Measurements from ENCODE around the gene USF1. TPM values are rescaled to one million over a fixed set of nuclear protein-coding genes. Genes with fewer than 3 reads are reported as not detected.
"Not testable (repeated sequence)": the region's sequence is repeated elsewhere in the genome, so short reads cannot be mapped to it uniquely, and the experiment has no call there.

The USF1 gene
- total RNA-seq, 1 experiment from 2014 or later, result 57.9 TPM

- Histone ChIP-seq H3K27me3 (replicated peaks; ENCODE audit: insufficient read depth, low read depth, low read length, poor library complexity) (no peaks in the 10 kb centered on the region), H3K27ac (ENCODE audit: low read depth, low read length, poor library complexity, severe bottlenecking) (no peak overlapping the region), H3K4me3 (ENCODE audit: low read depth, low read length, poor library complexity, severe bottlenecking) (no peak overlapping the region), H3K36me3 (ENCODE audit: insufficient read depth, low read length, poor library complexity, severe bottlenecking) (no peaks in the 10 kb centered on the region), H3K9me3 (ENCODE audit: low read depth, low read length, poor library complexity, severe bottlenecking) (no peaks in the 10 kb centered on the region), H3K4me1 (ENCODE audit: insufficient read depth, low read length, poor library complexity, severe bottlenecking) (no peaks in the 10 kb centered on the region)
- POLR2A ChIA-PET (ENCODE audit: low non-redundant PET), result interaction anchor here (0.7 kb wide), 1 partner anchor 22 kb away, joined by 21 read pairs; no protein-coding TSS in a partner anchor
- CTCF ChIA-PET, result interaction anchor here (0.7 kb wide), 1 partner anchor 164 kb away, joined by 5 read pairs; no protein-coding TSS in a partner anchor
- TF ChIP-seq, protein P1, sequence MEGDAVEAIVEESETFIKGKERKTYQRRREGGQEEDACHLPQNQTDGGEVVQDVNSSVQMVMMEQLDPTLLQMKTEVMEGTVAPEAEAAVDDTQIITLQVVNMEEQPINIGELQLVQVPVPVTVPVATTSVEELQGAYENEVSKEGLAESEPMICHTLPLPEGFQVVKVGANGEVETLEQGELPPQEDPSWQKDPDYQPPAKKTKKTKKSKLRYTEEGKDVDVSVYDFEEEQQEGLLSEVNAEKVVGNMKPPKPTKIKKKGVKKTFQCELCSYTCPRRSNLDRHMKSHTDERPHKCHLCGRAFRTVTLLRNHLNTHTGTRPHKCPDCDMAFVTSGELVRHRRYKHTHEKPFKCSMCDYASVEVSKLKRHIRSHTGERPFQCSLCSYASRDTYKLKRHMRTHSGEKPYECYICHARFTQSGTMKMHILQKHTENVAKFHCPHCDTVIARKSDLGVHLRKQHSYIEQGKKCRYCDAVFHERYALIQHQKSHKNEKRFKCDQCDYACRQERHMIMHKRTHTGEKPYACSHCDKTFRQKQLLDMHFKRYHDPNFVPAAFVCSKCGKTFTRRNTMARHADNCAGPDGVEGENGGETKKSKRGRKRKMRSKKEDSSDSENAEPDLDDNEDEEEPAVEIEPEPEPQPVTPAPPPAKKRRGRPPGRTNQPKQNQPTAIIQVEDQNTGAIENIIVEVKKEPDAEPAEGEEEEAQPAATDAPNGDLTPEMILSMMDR (conservative IDR thresholded peaks at IDR 0.05; ENCODE audit: low read depth, low read length), result no peak
- TF ChIP-seq EZH2 (IDR thresholded peaks at IDR 0.05; ENCODE audit: borderline replicate concordance, low read depth, low read length, poor library complexity, severe bottlenecking), result no peak
- DNase-seq (ENCODE audit: low spot score), result no peak
- BruUV-seq (replicated peaks), result no TSS peak
- intact Hi-C loops (cut with micrococcal nuclease; ENCODE audit: unreplicated experiment), result no loop called here
Measured at GRCh38 chr1:161033751-161034150, 12.0 kb downstream of the USF1 start.

GRCh38 chr1:161032409-161032808 is 13.4 kb downstream of the USF1 start:
- no TSS peak for BruUV-seq (replicated peaks)

GRCh38 chr1:161031874-161032273 is 13.9 kb downstream of the USF1 start:
- BruUV-seq (replicated peaks), result no TSS peak
- intact Hi-C loops (cut with micrococcal nuclease; ENCODE audit: unreplicated experiment), result no loop called here

More at GRCh38 chr1:161032409-161032808, 13.4 kb downstream of the USF1 start:
- TF ChIP-seq EZH2 (IDR thresholded peaks at IDR 0.05; ENCODE audit: borderline replicate concordance, low read depth, low read length, poor library complexity, severe bottlenecking), result no peak
- TF ChIP-seq, protein P1 (conservative IDR thresholded peaks at IDR 0.05; ENCODE audit: low read depth, low read length), result no peak
- Histone ChIP-seq H3K4me1 (ENCODE audit: insufficient read depth, low read length, poor library complexity, severe bottlenecking) (no peaks in the 10 kb centered on the region), H3K27ac (ENCODE audit: low read depth, low read length, poor library complexity, severe bottlenecking) (no peak overlapping the region), H3K4me3 (ENCODE audit: low read depth, low read length, poor library complexity, severe bottlenecking) (no peak overlapping the region), H3K9me3 (ENCODE audit: low read depth, low read length, poor library complexity, severe bottlenecking) (no peaks in the 10 kb centered on the region), H3K27me3 (replicated peaks; ENCODE audit: insufficient read depth, low read depth, low read length, poor library complexity) (no peaks in the 10 kb centered on the region), H3K36me3 (ENCODE audit: insufficient read depth, low read length, poor library complexity, severe bottlenecking) (no peaks in the 10 kb centered on the region)
- no peak for DNase-seq (ENCODE audit: low spot score)
- intact Hi-C loops (cut with micrococcal nuclease; ENCODE audit: unreplicated experiment), result no loop called here
- CTCF ChIA-PET, result no interaction called here
- POLR2A ChIA-PET (ENCODE audit: low non-redundant PET), result no interaction called here

DNA sequence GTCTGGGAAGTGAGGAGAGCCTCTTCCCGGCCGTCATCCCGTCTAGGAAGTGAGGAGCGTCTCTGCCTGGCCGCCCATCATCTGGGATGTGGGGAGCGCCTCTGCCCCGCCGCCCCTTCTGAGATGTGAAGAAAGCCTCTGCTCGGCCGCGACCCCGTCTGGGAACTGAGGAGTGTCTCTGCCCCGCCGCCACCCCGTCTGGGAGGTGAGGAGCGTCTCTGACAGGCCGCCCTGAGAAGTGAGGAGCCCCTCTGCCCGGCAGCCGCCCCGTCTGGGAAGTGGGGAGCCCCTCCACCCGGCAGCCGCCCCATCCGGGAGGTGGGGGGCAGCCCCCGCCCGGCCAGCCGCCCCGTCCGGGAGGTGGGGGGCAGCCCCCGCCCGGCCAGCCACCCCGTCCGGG is 16.3 kb downstream of the USF1 start:
- CTCF ChIA-PET; POLR2A ChIA-PET (ENCODE audit: low non-redundant PET); H3K4me3 ChIP-seq (ENCODE audit: low read depth, low read length, poor library complexity, severe bottlenecking); BruUV-seq (replicated peaks); H3K9me3 ChIP-seq (ENCODE audit: low read depth, low read length, poor library complexity, severe bottlenecking); H3K36me3 ChIP-seq (ENCODE audit: insufficient read depth, low read length, poor library complexity, severe bottlenecking); intact Hi-C loops (cut with micrococcal nuclease; ENCODE audit: unreplicated experiment); H3K27me3 ChIP-seq (replicated peaks; ENCODE audit: insufficient read depth, low read depth, low read length, poor library complexity); H3K4me1 ChIP-seq (ENCODE audit: insufficient read depth, low read length, poor library complexity, severe bottlenecking); H3K27ac ChIP-seq (ENCODE audit: low read depth, low read length, poor library complexity, severe bottlenecking); DNase-seq (ENCODE audit: low spot score): not testable (repeated sequence)

More at GRCh38 chr1:161031874-161032273, 13.9 kb downstream of the USF1 start:
- ChIA-PET CTCF (no interaction called here), POLR2A (ENCODE audit: low non-redundant PET) (no interaction called here)
- Histone ChIP-seq H3K27me3 (replicated peaks; ENCODE audit: insufficient read depth, low read depth, low read length, poor library complexity) (no peaks in the 10 kb centered on the region), H3K9me3 (ENCODE audit: low read depth, low read length, poor library complexity, severe bottlenecking) (no peaks in the 10 kb centered on the region), H3K4me3 (ENCODE audit: low read depth, low read length, poor library complexity, severe bottlenecking) (no peak overlapping the region), H3K27ac (ENCODE audit: low read depth, low read length, poor library complexity, severe bottlenecking) (no peak overlapping the region), H3K36me3 (ENCODE audit: insufficient read depth, low read length, poor library complexity, severe bottlenecking) (no peaks in the 10 kb centered on the region), H3K4me1 (ENCODE audit: insufficient read depth, low read length, poor library complexity, severe bottlenecking) (no peaks in the 10 kb centered on the region)
- TF ChIP-seq, protein P1 (conservative IDR thresholded peaks at IDR 0.05; ENCODE audit: low read depth, low read length), result no peak
- TF ChIP-seq EZH2 (IDR thresholded peaks at IDR 0.05; ENCODE audit: borderline replicate concordance, low read depth, low read length, poor library complexity, severe bottlenecking), result no peak
- DNase-seq (ENCODE audit: low spot score), result no peak

DNA sequence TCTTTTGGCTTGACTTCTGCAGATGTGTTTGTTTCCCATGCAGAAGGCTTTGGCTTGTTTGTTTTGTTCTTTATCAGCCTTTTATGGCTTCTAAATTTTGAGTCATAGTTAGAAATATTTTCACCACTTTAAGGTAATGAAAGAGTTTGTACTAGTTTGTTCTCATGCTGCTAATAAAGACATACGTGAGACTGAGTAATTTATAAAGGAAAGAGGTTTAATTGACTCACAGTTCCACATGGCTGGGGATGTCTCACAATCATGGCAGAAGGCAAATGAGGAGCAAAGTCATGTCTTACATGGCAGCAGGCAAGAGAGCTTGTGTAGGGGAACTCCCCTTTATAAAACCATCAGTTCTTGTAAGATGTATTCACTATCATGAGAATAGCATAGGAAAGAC is 18.8 kb downstream of the USF1 start:
- H3K4me3 ChIP-seq (ENCODE audit: low read depth, low read length, poor library complexity, severe bottlenecking); BruUV-seq (replicated peaks); H3K27me3 ChIP-seq (replicated peaks; ENCODE audit: insufficient read depth, low read depth, low read length, poor library complexity); DNase-seq (ENCODE audit: low spot score); H3K27ac ChIP-seq (ENCODE audit: low read depth, low read length, poor library complexity, severe bottlenecking); H3K4me1 ChIP-seq (ENCODE audit: insufficient read depth, low read length, poor library complexity, severe bottlenecking); intact Hi-C loops (cut with micrococcal nuclease; ENCODE audit: unreplicated experiment); H3K36me3 ChIP-seq (ENCODE audit: insufficient read depth, low read length, poor library complexity, severe bottlenecking); H3K9me3 ChIP-seq (ENCODE audit: low read depth, low read length, poor library complexity, severe bottlenecking): not testable (repeated sequence)
- ChIA-PET CTCF (interaction anchor here (0.7 kb wide), 1 partner anchor 29 kb away, joined by 5 read pairs; no protein-coding TSS in a partner anchor), POLR2A (ENCODE audit: low non-redundant PET) (interaction anchor here (0.7 kb wide), 1 partner anchor 27 kb away, joined by 9 read pairs; no protein-coding TSS in a partner anchor)
